Naive thymus-derived CD8-positive, alpha-beta T cell (primary cell): ENCODE results near the gene POLN. TPM values are rescaled to one million over a fixed set of nuclear protein-coding genes. Genes with fewer than 3 reads are reported as not detected.

ENCODE experiments used
- ATAC-seq, 2 donors: fragments of 150-1000 bp; cut with Tn5 transposase in 1 of 2; sonication (Bioruptor Pico), chemical (Tn5 transposase) in 1 of 2; 1 replicate in 1 of 2; 2 replicates in 1 of 2; pipeline ENCODE4 v1.10.0; 2021; ENCODE audit warnings: mild to moderate bottlenecking in 2 of 2, moderate library complexity in 2 of 2
- POLR2A ChIA-PET: fragments of 350-600 bp; sonication (Branson Sonifier 250); formaldehyde crosslinking; loops from one replicate; lab custom pipeline; 2021; ENCODE audit warnings: antibody characterized with exemption; lab: Charles Lee
- DNase-seq, 10 donors: peaks; one replicate each; pipeline versions ENCODE4 v3.0.0 to v3.0.0-alpha.2; 2020 to 2022
- H3K27ac Mint-ChIP-seq, 10 donors: one replicate each; pipeline ENCODE4 v1.8.0; 2020 to 2022; ENCODE audit warnings: mild to moderate bottlenecking in 10 of 10, mixed read lengths in 10 of 10, moderate library complexity in 4 of 10, inconsistent platforms in 1 of 10
- H3K27me3 Mint-ChIP-seq, 5 donors: one replicate each; pipeline ENCODE4 v1.8.0; 2021 to 2022; ENCODE audit warnings: mixed read lengths in 5 of 5
- H3K36me3 Mint-ChIP-seq, 3 donors: one replicate each; pipeline ENCODE4 v1.8.0; 2020 to 2022; ENCODE audit warnings: mixed read lengths in 3 of 3, mild to moderate bottlenecking in 2 of 3, inconsistent platforms in 1 of 3
- H3K4me1 Mint-ChIP-seq, 4 donors: one replicate each; pipeline ENCODE4 v1.8.0; 2021 to 2022; ENCODE audit warnings: mixed read lengths in 4 of 4
- H3K4me3 Mint-ChIP-seq, 10 donors: one replicate each; pipeline ENCODE4 v1.8.0; 2020 to 2022; ENCODE audit warnings: mild to moderate bottlenecking in 10 of 10, mixed read lengths in 10 of 10, moderate library complexity in 6 of 10, inconsistent platforms in 1 of 10
- H3K9me3 Mint-ChIP-seq, 9 donors: one replicate each; pipeline ENCODE4 v1.8.0; 2020 to 2022; ENCODE audit warnings: mixed read lengths in 9 of 9, mild to moderate bottlenecking in 3 of 9, inconsistent platforms in 1 of 9, moderate library complexity in 1 of 9
- polyA plus RNA-seq, 3 donors: library from polyadenylated mRNA; unstranded; fragments of 300-500 nt; fragmentation: Illumina TruSeq; gene quantifications; one replicate each; pipeline ENCODE4 v1.2.3, GENCODE V29; 2021
- total RNA-seq, 8 experiments: library from RNA in 2 of 8; stranded (reverse) in 2 of 8; gene quantifications; one replicate each; pipeline ENCODE4 v1.2.3 and lab custom pipeline; 2021 to 2026

Gene POLN
- total and polyA plus RNA-seq, 5 experiments from 2014 or later: 0.44 to 3.8 (median 1.7) TPM; not detected in 1

DNA sequence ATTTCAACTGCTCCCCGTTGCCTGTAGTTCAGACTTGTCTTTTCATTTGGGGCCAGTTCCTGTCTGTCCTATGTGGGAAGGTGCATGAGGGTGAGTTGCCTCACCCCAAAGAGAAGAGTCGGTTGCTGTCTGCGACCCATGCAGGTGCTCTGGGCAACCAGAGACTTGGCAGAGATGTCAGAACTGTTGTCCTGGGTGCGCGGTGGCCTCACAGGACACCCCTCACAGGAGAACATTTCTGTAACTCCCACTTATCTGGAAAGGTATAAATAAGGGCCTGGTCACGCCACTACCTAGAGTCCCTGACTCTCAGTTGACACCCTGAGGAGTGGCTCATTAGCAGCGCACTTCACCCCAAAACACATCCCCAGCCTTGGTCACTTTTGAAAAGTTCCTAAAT lies 192.5 kb downstream of the POLN start:
- no peaks in the 10 kb centered on the region for H3K9me3 Mint-ChIP-seq
- H3K27me3 Mint-ChIP-seq: peaks cover 10 to 66% (median 35%) of the 10 kb centered on the region in 5 donors
- peaks cover 0 to 2% (median 1%) of the 10 kb centered on the region in 4 donors for H3K4me1 Mint-ChIP-seq
- peaks cover 0 to 2% (median 0%) of the 10 kb centered on the region in 3 donors for H3K36me3 Mint-ChIP-seq
- ATAC-seq: no peak
- no peak for DNase-seq
- H3K4me3 Mint-ChIP-seq: no peak overlapping the region
- POLR2A ChIA-PET: no interaction called here
- peak overlapping the region in 1 of 10 donors; percentile 59 for H3K27ac Mint-ChIP-seq

DNA sequence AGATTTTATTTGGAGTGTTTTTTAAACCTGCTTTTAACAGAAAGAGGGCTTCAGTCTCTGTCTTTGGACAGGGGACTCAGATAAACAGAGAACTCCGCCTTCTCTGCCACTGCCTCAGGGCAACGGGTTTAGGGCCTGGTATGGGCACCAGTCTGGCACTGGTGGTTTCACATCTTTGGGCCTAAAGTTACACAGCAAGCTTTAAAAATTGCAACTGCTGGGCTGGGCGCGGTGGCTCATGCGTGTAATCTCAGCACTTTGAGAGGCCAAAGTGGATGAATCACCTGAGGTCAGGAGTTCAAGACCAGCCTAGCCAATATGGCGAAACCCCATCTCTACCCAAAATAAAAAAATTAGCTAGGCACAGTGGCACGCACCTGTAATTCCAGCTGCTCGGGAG lies 193.1 kb downstream of the POLN start:
- ATAC-seq: no peak

DNA sequence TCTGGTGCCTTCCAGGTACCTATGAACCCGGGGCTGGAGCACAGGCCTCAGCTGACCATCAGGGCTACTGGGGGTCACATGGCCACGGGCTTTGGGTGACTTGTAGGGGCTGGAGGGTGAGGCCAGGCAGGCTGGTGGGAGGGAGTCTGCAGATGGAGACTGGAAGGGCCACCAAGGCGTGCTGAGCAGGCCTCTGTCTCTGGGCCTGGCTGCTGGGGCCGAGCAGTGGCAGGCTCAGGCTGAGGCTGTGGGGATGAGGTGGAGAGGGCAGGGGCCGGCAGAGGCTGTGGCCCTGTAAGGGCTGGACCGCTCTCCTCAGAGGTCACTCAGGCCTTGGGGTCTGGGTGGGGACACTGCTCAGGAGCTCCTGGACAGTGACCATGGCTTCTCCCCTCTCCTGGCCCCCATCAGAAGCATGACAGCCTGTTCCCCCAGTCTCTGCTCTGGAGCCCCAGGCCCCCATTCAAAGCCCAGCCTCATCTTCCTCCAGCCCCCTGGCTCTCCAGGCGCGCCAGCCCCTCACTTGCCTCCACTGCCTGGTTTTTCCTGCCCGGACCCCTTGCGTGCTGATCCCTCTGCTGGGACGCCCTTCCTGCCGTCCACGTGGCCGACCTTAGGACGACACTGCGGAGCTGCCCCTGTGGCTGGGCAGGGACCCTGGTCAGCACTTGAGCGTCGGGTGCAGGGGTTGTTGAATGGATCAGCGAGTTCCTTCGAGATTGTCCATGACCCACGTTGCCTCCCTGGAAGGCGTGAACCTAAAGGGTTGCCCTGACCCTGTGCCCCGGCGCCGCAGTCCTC lies 193.9 kb downstream of the POLN start:
- H3K4me1 Mint-ChIP-seq: peaks cover 0 to 3% (median 1%) of the 10 kb centered on the region in 4 donors
- H3K4me3 Mint-ChIP-seq: no peak overlapping the region
- DNase-seq (peak in 1 of 10 donors; percentile 14), ATAC-seq (no peak)
- POLR2A ChIA-PET: no interaction called here
- H3K27me3 Mint-ChIP-seq: peaks cover 5 to 58% (median 30%) of the 10 kb centered on the region in 5 donors
- no peaks in the 10 kb centered on the region for H3K9me3 Mint-ChIP-seq
- no peak overlapping the region for H3K27ac Mint-ChIP-seq
- H3K36me3 Mint-ChIP-seq: no peaks in the 10 kb centered on the region

More for the DNA sequence above, 193.1 kb downstream of the POLN start:
- no peak for DNase-seq
- H3K4me1 Mint-ChIP-seq: peaks cover 0 to 2% (median 1%) of the 10 kb centered on the region in 4 donors
- no peaks in the 10 kb centered on the region for H3K36me3 Mint-ChIP-seq
- H3K27me3 Mint-ChIP-seq: peaks cover 6 to 60% (median 31%) of the 10 kb centered on the region in 5 donors
- no peak overlapping the region for H3K4me3 Mint-ChIP-seq
- no peak overlapping the region for H3K27ac Mint-ChIP-seq
- H3K9me3 Mint-ChIP-seq: no peaks in the 10 kb centered on the region
- POLR2A ChIA-PET: no interaction called here

GRCh38 chr4:2047031-2047660 lies 194.8 kb downstream of the POLN start:
- Mint-ChIP-seq H3K27me3 (peaks cover 2 to 50% (median 26%) of the 10 kb centered on the region in 5 donors), H3K4me3 (no peak overlapping the region), H3K9me3 (no peaks in the 10 kb centered on the region), H3K36me3 (no peaks in the 10 kb centered on the region), H3K27ac (no peak overlapping the region), H3K4me1 (peaks cover 0 to 4% (median 2%) of the 10 kb centered on the region in 4 donors)
- POLR2A ChIA-PET: no interaction called here
- ATAC-seq (no peak), DNase-seq (no peak)

DNA sequence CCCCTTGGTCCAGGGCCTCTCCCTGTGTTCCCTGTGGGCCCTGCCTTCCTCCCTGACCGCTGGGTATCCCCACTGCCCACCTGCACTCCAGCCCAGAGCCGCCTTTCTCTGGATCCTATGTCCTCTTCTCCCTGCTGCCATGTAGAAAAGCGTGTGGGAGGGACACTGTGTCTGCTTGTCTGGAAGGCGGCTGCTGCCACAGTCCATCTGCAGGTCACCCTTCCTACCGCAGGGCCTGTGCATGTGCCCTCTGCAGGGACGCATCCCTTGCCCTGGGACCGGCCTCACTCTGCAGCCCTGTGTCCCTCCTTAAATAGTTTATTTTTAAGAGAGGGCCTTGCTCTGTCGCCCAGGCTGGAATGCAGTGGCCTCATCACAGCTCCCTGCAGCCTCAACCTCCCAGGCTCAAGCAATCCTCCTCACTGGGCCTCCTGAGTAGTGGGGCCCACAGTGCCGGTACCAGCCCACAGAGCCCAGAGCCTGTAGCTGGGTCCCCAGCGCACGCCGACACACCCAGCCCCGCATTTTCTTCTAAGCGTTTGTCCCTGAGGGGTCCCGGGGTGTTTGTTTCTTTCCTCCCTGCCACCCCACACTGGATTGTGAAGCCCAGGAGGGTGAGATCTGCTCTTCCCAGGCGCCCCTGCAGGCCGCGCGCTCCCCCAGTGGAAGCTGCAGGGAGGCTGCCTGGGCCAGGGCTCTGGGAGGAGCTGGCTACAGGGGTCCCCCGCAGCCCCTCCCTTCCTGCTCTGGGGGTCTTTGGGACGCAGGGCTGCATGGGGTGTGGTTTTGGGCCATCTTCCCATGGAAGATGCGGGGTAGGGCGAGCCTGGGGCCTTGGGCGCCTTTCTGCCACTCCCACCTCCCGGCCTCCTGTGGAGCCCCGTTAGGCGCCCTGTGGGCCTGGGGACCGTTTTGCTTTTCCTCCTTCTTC lies 195.6 kb downstream of the POLN start:
- ATAC-seq (no peak), DNase-seq (peak in 1 of 10 donors; percentile 11)
- peaks cover 0 to 42% (median 21%) of the 10 kb centered on the region in 5 donors for H3K27me3 Mint-ChIP-seq
- H3K27ac Mint-ChIP-seq: peak overlapping the region in 1 of 10 donors; percentile 53
- H3K4me3 Mint-ChIP-seq: peak overlapping the region in 1 of 10 donors; percentile 41
- no peaks in the 10 kb centered on the region for H3K9me3 Mint-ChIP-seq
- POLR2A ChIA-PET: no interaction called here
- peaks cover 0 to 4% (median 2%) of the 10 kb centered on the region in 4 donors for H3K4me1 Mint-ChIP-seq
- H3K36me3 Mint-ChIP-seq: no peaks in the 10 kb centered on the region

DNA sequence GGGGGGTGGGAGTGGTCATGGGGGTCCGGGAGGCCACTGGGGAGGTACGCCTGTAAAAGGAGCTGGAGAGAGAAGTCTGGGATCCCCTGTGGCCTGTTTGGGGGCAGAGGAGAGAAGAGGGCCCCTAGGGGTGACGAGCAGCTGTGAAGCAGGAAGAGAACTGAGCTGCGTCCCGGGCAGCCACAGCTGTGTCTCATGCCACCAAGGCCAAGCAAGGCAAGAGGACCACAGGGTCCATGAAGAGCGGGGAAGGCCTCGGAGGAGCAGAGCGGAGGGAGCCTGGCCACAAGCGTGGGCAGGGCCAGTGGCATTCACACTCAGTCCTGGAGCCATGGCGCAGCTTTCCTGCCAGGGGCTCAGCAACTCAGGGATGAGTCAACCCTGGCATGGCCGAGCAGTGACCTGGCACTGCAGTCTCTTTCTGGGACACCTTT lies 196.4 kb downstream of the POLN start:
- H3K27me3 Mint-ChIP-seq: peaks cover 0 to 34% (median 15%) of the 10 kb centered on the region in 5 donors
- POLR2A ChIA-PET: no interaction called here

DNA sequence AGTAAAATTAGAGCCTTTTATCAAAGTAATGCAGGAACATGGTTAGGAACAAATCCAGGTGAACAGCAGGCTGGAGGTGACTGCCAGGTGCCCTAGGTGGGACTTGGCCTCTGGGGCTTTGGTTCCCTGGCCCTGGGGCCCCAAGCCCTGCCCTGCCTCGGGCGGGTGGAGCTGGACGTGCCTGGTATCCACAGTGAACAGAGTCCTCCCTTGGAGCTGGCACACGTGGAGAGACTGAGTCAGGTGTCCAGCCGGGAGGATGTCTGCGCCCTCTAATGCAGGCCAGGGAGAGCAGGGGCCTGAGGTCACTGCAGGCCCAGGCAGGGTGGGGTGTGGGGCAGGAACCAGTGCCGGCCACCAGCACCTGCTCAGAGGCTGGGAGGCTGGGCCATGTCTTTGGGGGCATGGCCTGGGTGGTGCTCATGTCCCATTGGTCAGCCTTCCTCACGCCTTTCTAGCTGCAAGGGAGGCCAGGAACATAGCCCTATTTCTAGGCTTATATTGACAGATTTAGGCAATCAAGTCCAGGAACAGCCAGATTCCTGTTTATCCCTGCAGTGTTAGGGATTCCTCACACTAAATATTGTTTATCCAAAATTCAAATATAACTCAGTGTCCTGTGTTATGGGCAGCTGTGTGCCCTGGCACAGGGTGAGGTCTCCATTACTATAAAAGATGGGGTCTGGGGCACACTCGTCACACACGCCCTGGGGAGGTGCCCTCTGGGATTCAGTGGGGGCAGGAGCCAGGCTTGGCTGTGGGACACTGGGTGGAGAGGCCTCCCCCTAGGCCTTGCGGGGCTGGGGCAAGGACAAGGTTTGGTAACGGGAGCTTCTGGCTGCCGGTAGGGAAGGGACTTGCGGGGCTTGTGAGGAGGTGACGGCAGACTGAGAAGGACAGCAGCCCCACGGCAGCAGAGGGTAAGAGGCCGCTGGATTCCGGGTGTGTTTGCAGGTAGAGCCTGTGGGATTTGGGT lies 197.1 kb downstream of the POLN start:
- no peaks in the 10 kb centered on the region for H3K9me3 Mint-ChIP-seq
- H3K27ac Mint-ChIP-seq: no peak overlapping the region
- H3K36me3 Mint-ChIP-seq: peaks cover 0 to 2% (median 0%) of the 10 kb centered on the region in 3 donors
- DNase-seq: no peak
- no peak for ATAC-seq
- H3K4me1 Mint-ChIP-seq: peaks cover 0 to 8% (median 2%) of the 10 kb centered on the region in 4 donors
- POLR2A ChIA-PET: no interaction called here
- peak overlapping the region in 1 of 10 donors; percentile 38 for H3K4me3 Mint-ChIP-seq
- peaks cover under 1 to 39% (median 16%) of the 10 kb centered on the region in 5 donors for H3K27me3 Mint-ChIP-seq

More for the DNA sequence above, 196.4 kb downstream of the POLN start:
- H3K4me1 Mint-ChIP-seq: peaks cover 0 to 4% (median 2%) of the 10 kb centered on the region in 4 donors
- no peaks in the 10 kb centered on the region for H3K36me3 Mint-ChIP-seq
- H3K4me3 Mint-ChIP-seq: no peak overlapping the region
- DNase-seq: no peak
- peak overlapping the region in 1 of 10 donors; percentile 40 for H3K27ac Mint-ChIP-seq
- ATAC-seq: no peak
- no peaks in the 10 kb centered on the region for H3K9me3 Mint-ChIP-seq

DNA sequence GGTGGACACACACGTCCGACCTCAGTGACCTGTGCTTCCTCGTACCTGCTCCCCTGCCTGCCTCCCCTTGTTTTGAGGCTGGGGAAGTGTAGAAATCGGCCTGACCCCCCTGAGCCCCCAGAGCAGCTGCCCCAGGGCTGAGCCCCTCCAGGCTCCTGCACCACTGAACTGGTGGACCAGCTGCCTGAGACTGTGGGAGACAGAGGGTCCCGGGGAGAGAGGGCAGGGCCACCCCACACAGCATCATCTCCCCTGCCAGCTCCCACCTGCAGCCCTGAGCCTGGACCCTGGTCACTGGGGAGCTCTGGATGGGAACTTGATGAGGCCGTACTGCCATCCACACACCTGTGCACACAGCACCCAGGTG lies 197.8 kb downstream of the POLN start:
- no peak overlapping the region for H3K27ac Mint-ChIP-seq
- DNase-seq (no peak), ATAC-seq (no peak)
- H3K4me3 Mint-ChIP-seq: peak overlapping the region in 4 of 10 donors; percentile 16 to 38 (median 30)
- peaks cover 0 to 9% (median 3%) of the 10 kb centered on the region in 4 donors for H3K4me1 Mint-ChIP-seq
- peaks cover 0 to 2% (median 0%) of the 10 kb centered on the region in 3 donors for H3K36me3 Mint-ChIP-seq
- POLR2A ChIA-PET: no interaction called here
- H3K27me3 Mint-ChIP-seq: peaks cover 2 to 47% (median 18%) of the 10 kb centered on the region in 5 donors
- no peaks in the 10 kb centered on the region for H3K9me3 Mint-ChIP-seq

GRCh38 chr4:2043396-2044118 lies 198.4 kb downstream of the POLN start:
- Mint-ChIP-seq H3K4me1 (peaks cover 0 to 8% (median 3%) of the 10 kb centered on the region in 4 donors), H3K4me3 (peak overlapping the region in 7 of 10 donors; percentile 16 to 88 (median 64)), H3K27ac (no peak overlapping the region), H3K9me3 (no peaks in the 10 kb centered on the region), H3K36me3 (peaks cover 0 to 2% (median 0%) of the 10 kb centered on the region in 3 donors), H3K27me3 (peaks cover 2 to 50% (median 22%) of the 10 kb centered on the region in 5 donors)
- POLR2A ChIA-PET: no interaction called here
- DNase-seq: no peak
- ATAC-seq: no peak

- Mint-ChIP-seq H3K27ac (peak overlapping the region in 2 of 10 donors; percentile 8 to 73), H3K4me3 (peak overlapping the region; percentile 64 to 88 (median 73)), H3K36me3 (peaks cover 0 to 2% (median 0%) of the 10 kb centered on the region in 3 donors), H3K9me3 (no peaks in the 10 kb centered on the region), H3K4me1 (peaks cover 0 to 7% (median 3%) of the 10 kb centered on the region in 4 donors), H3K27me3 (peaks cover 3 to 46% (median 19%) of the 10 kb centered on the region in 5 donors)
- ATAC-seq: no peak
- POLR2A ChIA-PET: no interaction called here
- no peak for DNase-seq
These were observed 198.9 kb downstream of the POLN start for GRCh38 chr4:2042947-2043395.
